ENCODE data around the gene STOM.

DNA sequence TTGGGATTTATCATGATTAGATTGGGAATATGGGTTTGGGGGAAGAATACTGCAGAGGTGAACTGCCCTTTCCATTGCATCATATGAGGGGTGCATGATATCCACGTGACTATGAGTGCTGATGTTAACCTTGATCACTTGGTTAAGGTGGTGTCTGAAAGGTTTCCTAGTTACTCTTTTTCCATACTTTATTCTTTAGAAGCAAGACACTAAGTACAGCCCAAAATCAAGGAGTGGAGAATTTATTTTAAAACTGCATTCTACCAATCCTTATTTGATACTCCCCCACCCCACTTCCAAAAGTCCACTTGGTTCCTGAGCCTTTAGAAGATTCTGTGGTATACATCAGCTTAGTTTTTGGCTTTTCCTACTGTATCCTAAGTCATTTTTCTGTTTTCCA is 20.3 kb upstream of the STOM start:
- TF ChIP-seq, protein P1, sequence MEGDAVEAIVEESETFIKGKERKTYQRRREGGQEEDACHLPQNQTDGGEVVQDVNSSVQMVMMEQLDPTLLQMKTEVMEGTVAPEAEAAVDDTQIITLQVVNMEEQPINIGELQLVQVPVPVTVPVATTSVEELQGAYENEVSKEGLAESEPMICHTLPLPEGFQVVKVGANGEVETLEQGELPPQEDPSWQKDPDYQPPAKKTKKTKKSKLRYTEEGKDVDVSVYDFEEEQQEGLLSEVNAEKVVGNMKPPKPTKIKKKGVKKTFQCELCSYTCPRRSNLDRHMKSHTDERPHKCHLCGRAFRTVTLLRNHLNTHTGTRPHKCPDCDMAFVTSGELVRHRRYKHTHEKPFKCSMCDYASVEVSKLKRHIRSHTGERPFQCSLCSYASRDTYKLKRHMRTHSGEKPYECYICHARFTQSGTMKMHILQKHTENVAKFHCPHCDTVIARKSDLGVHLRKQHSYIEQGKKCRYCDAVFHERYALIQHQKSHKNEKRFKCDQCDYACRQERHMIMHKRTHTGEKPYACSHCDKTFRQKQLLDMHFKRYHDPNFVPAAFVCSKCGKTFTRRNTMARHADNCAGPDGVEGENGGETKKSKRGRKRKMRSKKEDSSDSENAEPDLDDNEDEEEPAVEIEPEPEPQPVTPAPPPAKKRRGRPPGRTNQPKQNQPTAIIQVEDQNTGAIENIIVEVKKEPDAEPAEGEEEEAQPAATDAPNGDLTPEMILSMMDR (conservative IDR thresholded peaks at IDR 0.05), result no peak
- TF ChIP-seq ZFX (IDR thresholded peaks at IDR 0.05), result no peak

All from C4-2B (cell line).